ENCODE measurements around the gene NBAS.

- TF ChIP-seq KAT8 (IDR thresholded peaks at IDR 0.05; ENCODE audit: low read depth), result no peak
- no peak for TF ChIP-seq RCOR1 (IDR thresholded peaks at IDR 0.05; ENCODE audit: borderline replicate concordance in 1 of 2, low read depth in 2 of 2, low read length in 2 of 2)
- no peak for TF ChIP-seq TGIF2 (CRISPR knock-in tag; IDR thresholded peaks at IDR 0.05)
- no peak for TF ChIP-seq ZFX (CRISPR knock-in tag; IDR thresholded peaks at IDR 0.05)
- TF ChIP-seq ZNF740 (CRISPR knock-in tag; IDR thresholded peaks at IDR 0.05), result no peak
- no peak for TF ChIP-seq ZNF740 (tag; IDR thresholded peaks at IDR 0.05)
- TF ChIP-seq TBL1XR1 (IDR thresholded peaks at IDR 0.05; ENCODE audit: low read length in 2 of 2), result no peak
- TF ChIP-seq ZNF785 (CRISPR knock-in tag; IDR thresholded peaks at IDR 0.05), result no peak
These were observed 183.9 kb downstream of the NBAS start for GRCh38 chr2:15377202-15377601.

All from K562 (cell line).